Activated CD8-positive, alpha-beta memory T cell treated with anti-CD3 and anti-CD28 coated beads for 1 hour (primary cell): ENCODE data around the gene TEX35.

ENCODE experiments used
- DNase-seq, 2 donors: peaks; one replicate each; pipeline ENCODE4 v3.0.0-alpha.2; 2020; ENCODE audit warnings: low read depth in 1 of 2; ENCODE audit errors: extremely low read depth in 1 of 2

Gene TEX35

GRCh38 chr1:178512566-178513277 lies at the start of gene TEX35:
Gene TEX35 (plus strand): TSS chr1:178513109. CDS start chr1:178513189, 80 bp downstream.
- DNase-seq = no peak

- no peak for DNase-seq
Observed at GRCh38 chr1:178464141-178464540, 48.8 kb upstream of the TEX35 start.

- DNase-seq = no peak
Observed at GRCh38 chr1:178464566-178464965, 48.3 kb upstream of the TEX35 start.

- DNase-seq = no peak
Observed at GRCh38 chr1:178465011-178465410, 47.9 kb upstream of the TEX35 start.

GRCh38 chr1:178467837-178468236 lies 45.1 kb upstream of the TEX35 start:
- no peak for DNase-seq

GRCh38 chr1:178470411-178470960 lies 42.4 kb upstream of the TEX35 start:
- no peak for DNase-seq

GRCh38 chr1:178472531-178472930 lies 40.4 kb upstream of the TEX35 start:
- no peak for DNase-seq

GRCh38 chr1:178477373-178477772 lies 35.5 kb upstream of the TEX35 start:
- DNase-seq = no peak

GRCh38 chr1:178477841-178478240 lies 35.1 kb upstream of the TEX35 start:
- DNase-seq = no peak

GRCh38 chr1:178483251-178483957 lies 29.5 kb upstream of the TEX35 start:
- no peak for DNase-seq

GRCh38 chr1:178484698-178485225 lies 28.1 kb upstream of the TEX35 start:
- DNase-seq = no peak

- DNase-seq = no peak
Observed at GRCh38 chr1:178485541-178485981, 27.3 kb upstream of the TEX35 start.

- DNase-seq = no peak
Observed at GRCh38 chr1:178486100-178487069, 26.5 kb upstream of the TEX35 start.

- DNase-seq = no peak
Observed at GRCh38 chr1:178487070-178487615, 25.8 kb upstream of the TEX35 start.

GRCh38 chr1:178488393-178488792 lies 24.5 kb upstream of the TEX35 start:
- no peak for DNase-seq

- DNase-seq = no peak
Observed at GRCh38 chr1:178489399-178489798, 23.5 kb upstream of the TEX35 start.

- DNase-seq = no peak
Observed at GRCh38 chr1:178490136-178490535, 22.8 kb upstream of the TEX35 start.

GRCh38 chr1:178490967-178491366 lies 21.9 kb upstream of the TEX35 start:
- DNase-seq = no peak

- DNase-seq = no peak
Observed at GRCh38 chr1:178491721-178492120, 21.2 kb upstream of the TEX35 start.

- DNase-seq = no peak
Observed at GRCh38 chr1:178492341-178492740, 20.6 kb upstream of the TEX35 start.
